ENCODE data around the gene FOXM1. TPM values are rescaled to one million over a fixed set of nuclear protein-coding genes. Genes with fewer than 3 reads are reported as not detected.

Gene FOXM1
- total and polyA plus RNA-seq, 2 of the 13 experiments (the other 11 are each of a cell fraction or from before 2014, with no cell fraction given), result 17.1 to 25.9 TPM

DNA sequence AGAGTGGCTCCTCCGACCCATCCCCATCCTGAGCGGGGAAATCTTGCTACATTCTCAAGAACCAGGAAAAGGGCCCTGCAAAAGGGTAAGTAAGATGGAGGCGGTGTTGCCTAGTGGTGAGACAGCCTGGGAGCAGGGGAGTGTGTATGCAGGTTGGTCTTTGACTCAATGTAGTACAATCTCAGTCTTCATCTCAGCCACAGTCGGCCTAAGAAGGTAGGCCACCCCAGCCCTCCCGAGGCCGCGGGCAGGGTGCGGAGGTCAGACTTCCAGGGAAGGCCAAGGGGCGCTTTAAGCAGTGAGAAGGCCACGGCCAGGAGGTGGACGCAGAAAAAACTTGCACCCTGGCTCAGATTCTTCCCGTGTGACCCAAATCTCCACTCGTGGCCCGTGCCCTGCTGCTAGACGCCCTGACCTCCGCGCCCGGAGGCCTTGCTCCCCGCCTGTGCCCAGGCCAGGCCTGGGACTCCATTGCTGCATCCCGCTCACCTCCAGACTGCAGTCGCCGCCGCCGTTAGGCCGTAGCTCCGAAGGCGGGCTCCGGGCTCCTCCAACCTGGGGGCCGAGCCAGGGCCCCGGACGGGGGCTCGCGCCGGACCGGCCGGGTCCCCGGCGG, 435 bp downstream of the FOXM1 start (continued):
- 0 out of 2 replicates have a peak, but pooled peaks have one; percentile 9 for TF ChIP-seq REPIN1 (CRISPR knock-in tag; IDR thresholded peaks at IDR 0.05; ENCODE audit: borderline replicate concordance, low read depth)
- TF ChIP-seq YEATS4 (CRISPR knock-in tag; IDR thresholded peaks at IDR 0.05; ENCODE audit: borderline replicate concordance), result peak; percentile 37; the same call in 1 of the 2 replicates
- TF ChIP-seq PHF8 (CRISPR knock-in tag; IDR thresholded peaks at IDR 0.05), result peak; percentile 79; the same call in 1 of the 2 replicates
- TF ChIP-seq ZNF446 (CRISPR knock-in tag; IDR thresholded peaks at IDR 0.05), result 0 out of 2 replicates have a peak, but pooled peaks have one; percentile 5
- TF ChIP-seq NR3C1 (CRISPR knock-in tag; IDR thresholded peaks at IDR 0.05), result no peak
- TF ChIP-seq SNAI1 (CRISPR knock-in tag; IDR thresholded peaks at IDR 0.05; ENCODE audit: borderline replicate concordance), result 0 out of 2 replicates have a peak, but pooled peaks have one; percentile 12
- TF ChIP-seq, protein P1, sequence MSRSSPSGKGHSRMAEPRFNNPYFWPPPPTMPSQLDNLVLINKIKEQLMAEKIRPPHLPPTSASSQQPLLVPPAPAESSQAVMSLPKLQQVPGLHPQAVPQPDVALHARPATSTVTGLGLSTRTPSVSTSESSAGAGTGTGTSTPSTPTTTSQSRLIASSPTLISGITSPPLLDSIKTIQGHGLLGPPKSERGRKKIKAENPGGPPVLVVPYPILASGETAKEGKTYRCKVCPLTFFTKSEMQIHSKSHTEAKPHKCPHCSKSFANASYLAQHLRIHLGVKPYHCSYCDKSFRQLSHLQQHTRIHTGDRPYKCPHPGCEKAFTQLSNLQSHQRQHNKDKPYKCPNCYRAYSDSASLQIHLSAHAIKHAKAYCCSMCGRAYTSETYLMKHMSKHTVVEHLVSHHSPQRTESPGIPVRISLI (CRISPR knock-in tag; IDR thresholded peaks at IDR 0.05; ENCODE audit: borderline replicate concordance), result no peak
- TF ChIP-seq, protein P2, sequence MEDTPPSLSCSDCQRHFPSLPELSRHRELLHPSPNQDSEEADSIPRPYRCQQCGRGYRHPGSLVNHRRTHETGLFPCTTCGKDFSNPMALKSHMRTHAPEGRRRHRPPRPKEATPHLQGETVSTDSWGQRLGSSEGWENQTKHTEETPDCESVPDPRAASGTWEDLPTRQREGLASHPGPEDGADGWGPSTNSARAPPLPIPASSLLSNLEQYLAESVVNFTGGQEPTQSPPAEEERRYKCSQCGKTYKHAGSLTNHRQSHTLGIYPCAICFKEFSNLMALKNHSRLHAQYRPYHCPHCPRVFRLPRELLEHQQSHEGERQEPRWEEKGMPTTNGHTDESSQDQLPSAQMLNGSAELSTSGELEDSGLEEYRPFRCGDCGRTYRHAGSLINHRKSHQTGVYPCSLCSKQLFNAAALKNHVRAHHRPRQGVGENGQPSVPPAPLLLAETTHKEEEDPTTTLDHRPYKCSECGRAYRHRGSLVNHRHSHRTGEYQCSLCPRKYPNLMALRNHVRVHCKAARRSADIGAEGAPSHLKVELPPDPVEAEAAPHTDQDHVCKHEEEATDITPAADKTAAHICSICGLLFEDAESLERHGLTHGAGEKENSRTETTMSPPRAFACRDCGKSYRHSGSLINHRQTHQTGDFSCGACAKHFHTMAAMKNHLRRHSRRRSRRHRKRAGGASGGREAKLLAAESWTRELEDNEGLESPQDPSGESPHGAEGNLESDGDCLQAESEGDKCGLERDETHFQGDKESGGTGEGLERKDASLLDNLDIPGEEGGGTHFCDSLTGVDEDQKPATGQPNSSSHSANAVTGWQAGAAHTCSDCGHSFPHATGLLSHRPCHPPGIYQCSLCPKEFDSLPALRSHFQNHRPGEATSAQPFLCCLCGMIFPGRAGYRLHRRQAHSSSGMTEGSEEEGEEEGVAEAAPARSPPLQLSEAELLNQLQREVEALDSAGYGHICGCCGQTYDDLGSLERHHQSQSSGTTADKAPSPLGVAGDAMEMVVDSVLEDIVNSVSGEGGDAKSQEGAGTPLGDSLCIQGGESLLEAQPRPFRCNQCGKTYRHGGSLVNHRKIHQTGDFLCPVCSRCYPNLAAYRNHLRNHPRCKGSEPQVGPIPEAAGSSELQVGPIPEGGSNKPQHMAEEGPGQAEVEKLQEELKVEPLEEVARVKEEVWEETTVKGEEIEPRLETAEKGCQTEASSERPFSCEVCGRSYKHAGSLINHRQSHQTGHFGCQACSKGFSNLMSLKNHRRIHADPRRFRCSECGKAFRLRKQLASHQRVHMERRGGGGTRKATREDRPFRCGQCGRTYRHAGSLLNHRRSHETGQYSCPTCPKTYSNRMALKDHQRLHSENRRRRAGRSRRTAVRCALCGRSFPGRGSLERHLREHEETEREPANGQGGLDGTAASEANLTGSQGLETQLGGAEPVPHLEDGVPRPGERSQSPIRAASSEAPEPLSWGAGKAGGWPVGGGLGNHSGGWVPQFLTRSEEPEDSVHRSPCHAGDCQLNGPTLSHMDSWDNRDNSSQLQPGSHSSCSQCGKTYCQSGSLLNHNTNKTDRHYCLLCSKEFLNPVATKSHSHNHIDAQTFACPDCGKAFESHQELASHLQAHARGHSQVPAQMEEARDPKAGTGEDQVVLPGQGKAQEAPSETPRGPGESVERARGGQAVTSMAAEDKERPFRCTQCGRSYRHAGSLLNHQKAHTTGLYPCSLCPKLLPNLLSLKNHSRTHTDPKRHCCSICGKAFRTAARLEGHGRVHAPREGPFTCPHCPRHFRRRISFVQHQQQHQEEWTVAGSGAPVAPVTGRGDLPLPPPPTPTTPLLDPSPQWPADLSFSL (CRISPR knock-in tag; IDR thresholded peaks at IDR 0.05), result peak; percentile 28; the same call in 1 of the 2 replicates
- no peak for TF ChIP-seq EED (CRISPR knock-in tag; IDR thresholded peaks at IDR 0.05)
- no peak for TF ChIP-seq ZNF101 (CRISPR knock-in tag; IDR thresholded peaks at IDR 0.05; ENCODE audit: borderline replicate concordance, low read depth)
- 0 out of 2 replicates have a peak, but pooled peaks have one; percentile 2 for TF ChIP-seq ZNF274 (CRISPR knock-in tag; IDR thresholded peaks at IDR 0.05)
- TF ChIP-seq, protein P3, sequence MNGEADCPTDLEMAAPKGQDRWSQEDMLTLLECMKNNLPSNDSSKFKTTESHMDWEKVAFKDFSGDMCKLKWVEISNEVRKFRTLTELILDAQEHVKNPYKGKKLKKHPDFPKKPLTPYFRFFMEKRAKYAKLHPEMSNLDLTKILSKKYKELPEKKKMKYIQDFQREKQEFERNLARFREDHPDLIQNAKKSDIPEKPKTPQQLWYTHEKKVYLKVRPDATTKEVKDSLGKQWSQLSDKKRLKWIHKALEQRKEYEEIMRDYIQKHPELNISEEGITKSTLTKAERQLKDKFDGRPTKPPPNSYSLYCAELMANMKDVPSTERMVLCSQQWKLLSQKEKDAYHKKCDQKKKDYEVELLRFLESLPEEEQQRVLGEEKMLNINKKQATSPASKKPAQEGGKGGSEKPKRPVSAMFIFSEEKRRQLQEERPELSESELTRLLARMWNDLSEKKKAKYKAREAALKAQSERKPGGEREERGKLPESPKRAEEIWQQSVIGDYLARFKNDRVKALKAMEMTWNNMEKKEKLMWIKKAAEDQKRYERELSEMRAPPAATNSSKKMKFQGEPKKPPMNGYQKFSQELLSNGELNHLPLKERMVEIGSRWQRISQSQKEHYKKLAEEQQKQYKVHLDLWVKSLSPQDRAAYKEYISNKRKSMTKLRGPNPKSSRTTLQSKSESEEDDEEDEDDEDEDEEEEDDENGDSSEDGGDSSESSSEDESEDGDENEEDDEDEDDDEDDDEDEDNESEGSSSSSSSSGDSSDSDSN (CRISPR knock-in tag; IDR thresholded peaks at IDR 0.05), result no peak; the same call in 1 of the 2 replicates
- no peak for TF ChIP-seq ZNF530 (CRISPR knock-in tag; IDR thresholded peaks at IDR 0.05; ENCODE audit: low read depth)
- TF ChIP-seq HDAC2 (CRISPR knock-in tag; IDR thresholded peaks at IDR 0.05), result 0 out of 2 replicates have a peak, but pooled peaks have one; percentile 34
- no peak for TF ChIP-seq SP4 (CRISPR knock-in tag; IDR thresholded peaks at IDR 0.05)
- TF ChIP-seq, protein P4, sequence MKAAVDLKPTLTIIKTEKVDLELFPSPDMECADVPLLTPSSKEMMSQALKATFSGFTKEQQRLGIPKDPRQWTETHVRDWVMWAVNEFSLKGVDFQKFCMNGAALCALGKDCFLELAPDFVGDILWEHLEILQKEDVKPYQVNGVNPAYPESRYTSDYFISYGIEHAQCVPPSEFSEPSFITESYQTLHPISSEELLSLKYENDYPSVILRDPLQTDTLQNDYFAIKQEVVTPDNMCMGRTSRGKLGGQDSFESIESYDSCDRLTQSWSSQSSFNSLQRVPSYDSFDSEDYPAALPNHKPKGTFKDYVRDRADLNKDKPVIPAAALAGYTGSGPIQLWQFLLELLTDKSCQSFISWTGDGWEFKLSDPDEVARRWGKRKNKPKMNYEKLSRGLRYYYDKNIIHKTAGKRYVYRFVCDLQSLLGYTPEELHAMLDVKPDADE (CRISPR knock-in tag; IDR thresholded peaks at IDR 0.05), result no peak
- peak; percentile 92 for TF ChIP-seq ZFY (CRISPR knock-in tag; IDR thresholded peaks at IDR 0.05)
